Parathyroid adenoma (tissue), 2 donors: ENCODE data around the gene PKD1L1.

ENCODE experiments used
- H2AFZ ChIP-seq: fragments of 300-600 bp; sonication (generic); one replicate; pipeline ENCODE4 v1.7.0; 2017; ENCODE audit warnings: antibody characterized with exemption, mild to moderate bottlenecking
- H3K27ac ChIP-seq: fragments of 300-600 bp; sonication (generic); one replicate; pipeline ENCODE4 v1.7.0; 2017
- H3K27me3 ChIP-seq: fragments of 300-600 bp; sonication (generic); one replicate; pipeline ENCODE4 v1.7.0; 2017; ENCODE audit warnings: low read length; ENCODE audit not compliant: control insufficient read depth, insufficient read depth
- H3K36me3 ChIP-seq: fragments of 300-600 bp; sonication (generic); one replicate; pipeline ENCODE4 v1.7.0; 2017; ENCODE audit warnings: low read length; ENCODE audit not compliant: control insufficient read depth, insufficient read depth
- H3K4me1 ChIP-seq: fragments of 300-600 bp; sonication (generic); one replicate; pipeline ENCODE4 v1.7.0; 2017; ENCODE audit warnings: control low read depth
- H3K4me2 ChIP-seq: fragments of 300-600 bp; sonication (generic); one replicate; pipeline ENCODE4 v1.7.0; 2017; ENCODE audit warnings: low read length
- H3K4me3 ChIP-seq: fragments of 300-600 bp; sonication (generic); one replicate; pipeline ENCODE4 v1.7.0; 2017; ENCODE audit warnings: low read depth, low read length
- H3K79me2 ChIP-seq: fragments of 300-600 bp; sonication (generic); one replicate; pipeline ENCODE4 v1.7.0; 2017; ENCODE audit warnings: control low read depth
- H3K9ac ChIP-seq: fragments of 300-600 bp; sonication (generic); one replicate; pipeline ENCODE4 v1.7.0; 2017; ENCODE audit warnings: mild to moderate bottlenecking
- H3K9me3 ChIP-seq: fragments of 300-600 bp; sonication (generic); one replicate; pipeline ENCODE4 v1.7.0; 2017; ENCODE audit warnings: low read length; ENCODE audit not compliant: control insufficient read depth
- CTCF ChIP-seq: fragments of 300-600 bp; sonication (generic); IDR thresholded peaks from one replicate; pipeline ENCODE4 v1.7.0; 2017; ENCODE audit warnings: antibody characterized with exemption, mild to moderate bottlenecking
- donor health status: primary hyperparathyroidism.

Gene PKD1L1

GRCh38 chr7:47827871-47828270, 120.4 kb downstream of the PKD1L1 start:
- no peaks in the 10 kb centered on the region for H3K27me3 ChIP-seq
- no peak overlapping the region for H3K27ac ChIP-seq
- no peaks in the 10 kb centered on the region for H3K79me2 ChIP-seq
- no peak for TF ChIP-seq CTCF
- H2AFZ ChIP-seq = no peak overlapping the region
- H3K4me1 ChIP-seq = no peaks in the 10 kb centered on the region
- no peak overlapping the region for H3K9ac ChIP-seq
- H3K36me3 ChIP-seq = no peaks in the 10 kb centered on the region
- H3K4me3 ChIP-seq = no peak overlapping the region
- no peaks in the 10 kb centered on the region for H3K9me3 ChIP-seq
- H3K4me2 ChIP-seq = no peak overlapping the region

GRCh38 chr7:47827351-47827756, 120.9 kb downstream of the PKD1L1 start:
- H3K27me3 ChIP-seq = no peaks in the 10 kb centered on the region
- no peak for TF ChIP-seq CTCF
- no peaks in the 10 kb centered on the region for H3K9me3 ChIP-seq
- no peak overlapping the region for H2AFZ ChIP-seq
- no peaks in the 10 kb centered on the region for H3K36me3 ChIP-seq
- H3K4me2 ChIP-seq = no peak overlapping the region
- H3K79me2 ChIP-seq = no peaks in the 10 kb centered on the region
- H3K4me3 ChIP-seq = no peak overlapping the region
- no peak overlapping the region for H3K9ac ChIP-seq
- no peaks in the 10 kb centered on the region for H3K4me1 ChIP-seq
- H3K27ac ChIP-seq = no peak overlapping the region

- Histone ChIP-seq H3K9ac (no peak overlapping the region), H3K4me1 (no peaks in the 10 kb centered on the region), H3K79me2 (no peaks in the 10 kb centered on the region), H3K27me3 (no peaks in the 10 kb centered on the region), H3K36me3 (no peaks in the 10 kb centered on the region), H2AFZ (no peak overlapping the region), H3K4me3 (no peak overlapping the region), H3K9me3 (no peaks in the 10 kb centered on the region), H3K27ac (no peak overlapping the region), H3K4me2 (no peak overlapping the region)
- TF ChIP-seq CTCF = no peak
Measured at GRCh38 chr7:47826754-47827153, 121.5 kb downstream of the PKD1L1 start.

GRCh38 chr7:47819607-47819920, 128.7 kb downstream of the PKD1L1 start:
- Histone ChIP-seq H3K27ac (no peak overlapping the region), H3K4me2 (no peak overlapping the region), H2AFZ (no peak overlapping the region), H3K79me2 (no peaks in the 10 kb centered on the region), H3K27me3 (no peaks in the 10 kb centered on the region), H3K9me3 (no peaks in the 10 kb centered on the region), H3K4me1 (no peaks in the 10 kb centered on the region), H3K4me3 (no peak overlapping the region), H3K9ac (no peak overlapping the region), H3K36me3 (no peaks in the 10 kb centered on the region)
- TF ChIP-seq CTCF = no peak

- TF ChIP-seq CTCF = peak; percentile 92
- H2AFZ ChIP-seq = no peak overlapping the region
Measured at GRCh38 chr7:47818796-47819606, 129.3 kb downstream of the PKD1L1 start.

More at GRCh38 chr7:47818796-47819606, 129.3 kb downstream of the PKD1L1 start:
- Histone ChIP-seq H3K9me3 (no peaks in the 10 kb centered on the region), H3K36me3 (no peaks in the 10 kb centered on the region), H3K4me2 (no peak overlapping the region), H3K79me2 (no peaks in the 10 kb centered on the region), H3K27me3 (no peaks in the 10 kb centered on the region), H3K27ac (no peak overlapping the region), H3K9ac (no peak overlapping the region), H3K4me1 (no peaks in the 10 kb centered on the region), H3K4me3 (no peak overlapping the region)
